ENCODE results near the gene STXBP4.

- TF ChIP-seq, protein P1, sequence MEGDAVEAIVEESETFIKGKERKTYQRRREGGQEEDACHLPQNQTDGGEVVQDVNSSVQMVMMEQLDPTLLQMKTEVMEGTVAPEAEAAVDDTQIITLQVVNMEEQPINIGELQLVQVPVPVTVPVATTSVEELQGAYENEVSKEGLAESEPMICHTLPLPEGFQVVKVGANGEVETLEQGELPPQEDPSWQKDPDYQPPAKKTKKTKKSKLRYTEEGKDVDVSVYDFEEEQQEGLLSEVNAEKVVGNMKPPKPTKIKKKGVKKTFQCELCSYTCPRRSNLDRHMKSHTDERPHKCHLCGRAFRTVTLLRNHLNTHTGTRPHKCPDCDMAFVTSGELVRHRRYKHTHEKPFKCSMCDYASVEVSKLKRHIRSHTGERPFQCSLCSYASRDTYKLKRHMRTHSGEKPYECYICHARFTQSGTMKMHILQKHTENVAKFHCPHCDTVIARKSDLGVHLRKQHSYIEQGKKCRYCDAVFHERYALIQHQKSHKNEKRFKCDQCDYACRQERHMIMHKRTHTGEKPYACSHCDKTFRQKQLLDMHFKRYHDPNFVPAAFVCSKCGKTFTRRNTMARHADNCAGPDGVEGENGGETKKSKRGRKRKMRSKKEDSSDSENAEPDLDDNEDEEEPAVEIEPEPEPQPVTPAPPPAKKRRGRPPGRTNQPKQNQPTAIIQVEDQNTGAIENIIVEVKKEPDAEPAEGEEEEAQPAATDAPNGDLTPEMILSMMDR (IDR thresholded peaks at IDR 0.05), result peak; percentile 35
- TF ChIP-seq ZFX (IDR thresholded peaks at IDR 0.05; ENCODE audit: borderline replicate concordance), result no peak
These were observed 85.3 kb downstream of the STXBP4 start for GRCh38 chr17:55053855-55054254.
